GM23248 (cell line): ENCODE data around the gene SHH. TPM values are rescaled to one million over a fixed set of nuclear protein-coding genes. Genes with fewer than 3 reads are reported as not detected.

Source experiments
- DNase-seq: peaks from one replicate; pipeline ENCODE4 v3.0.0-alpha.2; 2015
- H2AFZ ChIP-seq: fragments of 200-600 bp; sonication (generic); 2 replicates; pipeline ENCODE4 v1.6.1; 2016; ENCODE audit warnings: antibody characterized with exemption
- H3F3A ChIP-seq: fragments of 200-600 bp; sonication (generic); 2 replicates; pipeline ENCODE4 v1.6.1; 2016; ENCODE audit warnings: mild to moderate bottlenecking, antibody characterized with exemption, mixed run types; ENCODE audit not compliant: insufficient read depth
- H3K27ac ChIP-seq: fragments of 200-600 bp; sonication (generic); 2 replicates; pipeline ENCODE4 v1.5.1; 2016; ENCODE audit warnings: mild to moderate bottlenecking
- H3K27me3 ChIP-seq: fragments of 200-600 bp; sonication (generic); replicated peaks from 2 replicates; pipeline ENCODE4 v1.6.1; 2016; ENCODE audit warnings: mild to moderate bottlenecking; ENCODE audit not compliant: insufficient read depth
- H3K36me3 ChIP-seq: fragments of 200-600 bp; sonication (generic); 2 replicates; pipeline ENCODE4 v1.6.1; 2016; ENCODE audit warnings: low read depth, mild to moderate bottlenecking
- H3K4me1 ChIP-seq: fragments of 200-600 bp; sonication (generic); 2 replicates; pipeline ENCODE4 v1.6.1; 2016; ENCODE audit warnings: mild to moderate bottlenecking; ENCODE audit not compliant: insufficient read depth
- H3K4me2 ChIP-seq: fragments of 200-600 bp; sonication (generic); one replicate; pipeline ENCODE4 v1.6.1; 2016; ENCODE audit warnings: mild to moderate bottlenecking; ENCODE audit not compliant: unreplicated experiment
- H3K4me3 ChIP-seq: fragments of 200-600 bp; sonication (generic); 2 replicates; pipeline ENCODE4 v1.5.1; 2016; ENCODE audit warnings: mild to moderate bottlenecking
- H3K79me2 ChIP-seq: fragments of 200-600 bp; sonication (generic); 2 replicates; pipeline ENCODE4 v1.6.1; 2016; ENCODE audit warnings: mild to moderate bottlenecking; ENCODE audit not compliant: insufficient read depth
- H3K9ac ChIP-seq: fragments of 200-600 bp; sonication (generic); 2 replicates; pipeline ENCODE4 v1.6.1; 2016; ENCODE audit warnings: mild to moderate bottlenecking
- H3K9me2 ChIP-seq: fragments of 200-600 bp; sonication (generic); 2 replicates; pipeline ENCODE4 v1.6.1; 2016; ENCODE audit warnings: mixed run types, mild to moderate bottlenecking, moderate library complexity; ENCODE audit not compliant: insufficient read depth
- H3K9me3 ChIP-seq: fragments of 200-600 bp; sonication (generic); one replicate; pipeline ENCODE4 v1.6.1; 2017; ENCODE audit warnings: low read depth
- H4K20me1 ChIP-seq: fragments of 200-600 bp; sonication (generic); 2 replicates; pipeline ENCODE4 v1.6.0; 2016; ENCODE audit not compliant: insufficient read depth
- EZH2 ChIP-seq: fragments of 200-600 bp; sonication (generic); IDR thresholded peaks from 2 replicates; pipeline ENCODE4 v1.6.1; 2018; ENCODE audit warnings: antibody characterized with exemption, mild to moderate bottlenecking; ENCODE audit not compliant: insufficient read depth, poor library complexity, severe bottlenecking
- EZH2phosphoT487 ChIP-seq: fragments of 200-600 bp; sonication (generic); IDR thresholded peaks from 2 replicates; pipeline ENCODE4 v1.6.1; 2018; ENCODE audit warnings: antibody characterized with exemption, moderate library complexity, mild to moderate bottlenecking, low read depth; ENCODE audit not compliant: insufficient read depth
- WGBS, 2 experiments: methylation state at CpG; one replicate each; pipeline ENCODE4 v1.1.6; 2015 to 2017; ENCODE audit warnings: low lambda C conversion rate in 2 of 2, low coverage in 1 of 2; ENCODE audit errors: missing lambda C conversion rate in 2 of 2; 5-methylcytosine and 5-hydroxymethylcytosine counted together
- in situ Hi-C: fragments of 300-500 bp; cut with MboI; formaldehyde crosslinking; loops from 2 replicates; pipeline ENCODE4 v1.15.0; 2020
- polyA plus RNA-seq: library from polyadenylated mRNA; unstranded; fragments of >200 nt; fragmentation: Nextera tagmentation; extraction: Ambion mirVana; gene quantifications from 2 replicates; pipeline ENCODE4 v1.2.1, GENCODE V29; 2016
- total RNA-seq: library from RNA; depleted of rRNA; stranded (reverse); fragments of >200 nt; shearing (Covaris generic); gene quantifications from 2 replicates; pipeline ENCODE4 v1.2.3, GENCODE V29; 2014; rRNA removed

SHH gene
- total and polyA plus RNA-seq, 2 experiments from 2014 or later, result not detected

DNA sequence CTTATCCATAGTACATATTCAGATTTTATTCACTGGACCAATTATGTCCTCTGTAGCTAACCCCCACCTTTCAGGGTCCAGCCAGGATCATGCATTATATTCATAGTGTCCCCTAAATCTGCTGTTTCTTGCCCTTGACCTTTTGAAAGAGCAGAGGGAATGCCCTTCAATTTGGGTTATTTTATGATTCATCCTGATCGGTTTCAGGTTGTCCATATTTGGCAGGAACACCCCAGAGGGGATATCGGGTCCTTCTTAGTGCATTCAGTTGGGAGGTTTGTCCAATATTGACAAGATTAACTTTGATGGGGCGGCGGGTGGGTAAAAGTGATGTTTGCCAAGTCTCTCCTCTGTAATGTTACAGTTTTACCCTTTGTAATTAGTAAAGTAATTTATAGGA is 60.9 kb downstream of the SHH start:
- Histone ChIP-seq H3K9me3 (no peaks in the 10 kb centered on the region), H3K4me3 (no peak overlapping the region), H3K79me2 (peaks cover 100% of the 10 kb centered on the region), H3F3A (no peaks in the 10 kb centered on the region; the same call in 1 of the 2 replicates), H3K4me2 (no peak overlapping the region), H4K20me1 (peaks cover 18% of the 10 kb centered on the region; the same call in 1 of the 2 replicates), H3K27ac (no peak overlapping the region), H2AFZ (no peak overlapping the region), H3K9ac (no peak overlapping the region), H3K4me1 (0 out of 2 replicates have a peak, but pooled peaks cover 6% of the 10 kb centered on the region), H3K36me3 (peaks cover 9% of the 10 kb centered on the region; the same call in 1 of the 2 replicates), H3K9me2 (no peaks in the 10 kb centered on the region), H3K27me3 (no peaks in the 10 kb centered on the region)
- WGBS, 2 experiments, result 86 to 87% methylated on average over 4 of the region's 4 CpGs
- in situ Hi-C loops, result loop anchor here (25.0 kb wide), 1 partner anchor 839 kb away; no protein-coding TSS in a partner anchor
- TF ChIP-seq EZH2 (no peak), EZH2phosphoT487 (no peak)
- DNase-seq, result no peak

DNA sequence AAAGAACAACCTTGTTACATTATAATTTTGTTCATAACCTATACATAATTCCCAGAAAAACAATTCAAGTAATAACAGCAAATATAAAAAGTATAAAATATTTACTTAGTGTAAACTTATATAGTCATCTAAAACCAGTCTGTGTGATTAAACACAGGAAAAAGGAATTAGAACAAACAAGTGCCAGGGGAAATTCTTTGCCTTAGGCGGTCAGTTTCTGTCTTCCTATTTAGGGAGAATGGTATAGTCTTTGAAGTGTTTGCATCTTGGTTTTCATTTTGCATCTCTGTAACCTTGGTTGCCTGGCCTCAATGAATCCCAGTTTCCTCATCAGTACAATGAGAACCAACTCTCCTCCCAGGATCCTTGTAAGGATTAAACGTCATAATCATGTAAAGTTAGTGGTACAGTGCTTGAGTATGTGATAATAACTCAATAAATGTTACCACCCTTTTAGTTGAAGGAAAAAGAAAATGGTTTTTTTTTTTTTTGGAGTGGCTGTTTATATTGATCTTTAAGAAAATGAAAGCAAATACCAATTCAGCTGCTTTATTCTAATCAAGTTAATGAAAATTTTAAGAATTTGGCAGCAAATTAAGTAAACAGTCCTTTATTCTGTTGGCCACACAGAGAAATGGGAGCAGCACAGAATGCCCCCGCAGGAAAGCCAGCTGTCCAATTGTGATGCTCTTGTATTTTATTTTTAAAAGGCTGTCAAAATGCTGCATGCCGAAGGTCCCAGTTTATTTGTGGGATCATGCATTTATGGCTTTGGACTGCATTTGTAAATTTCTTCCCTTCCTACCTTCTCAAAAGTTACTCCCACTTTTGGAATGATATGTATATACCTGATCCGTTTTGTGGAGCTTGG is 61.8 kb downstream of the SHH start:
- Histone ChIP-seq H3K36me3 (peaks cover 17% of the 10 kb centered on the region; the same call in 1 of the 2 replicates), H3K27me3 (no peaks in the 10 kb centered on the region), H3K4me1 (0 out of 2 replicates have a peak, but pooled peaks cover 6% of the 10 kb centered on the region), H3K9me3 (no peaks in the 10 kb centered on the region), H3F3A (no peaks in the 10 kb centered on the region), H3K4me2 (no peak overlapping the region), H3K79me2 (peaks cover 100% of the 10 kb centered on the region), H3K9me2 (no peaks in the 10 kb centered on the region), H3K4me3 (no peak overlapping the region), H2AFZ (no peak overlapping the region), H4K20me1 (peaks cover 21% of the 10 kb centered on the region; the same call in 1 of the 2 replicates), H3K27ac (no peak overlapping the region), H3K9ac (no peak overlapping the region)
- 77 to 80% methylated on average over 5 of the region's 5 CpGs for WGBS, 2 experiments
- TF ChIP-seq EZH2 (no peak), EZH2phosphoT487 (no peak)
- in situ Hi-C loops, result loop anchor here (25.0 kb wide), 1 partner anchor 838 kb away; no protein-coding TSS in a partner anchor
- no peak for DNase-seq

Other genes with a start within 250 kb of the SHH start
- 9.5 and 10.5 TPM in 2 replicates for gene RBM33, start 167.8 kb downstream of the SHH start, total RNA-seq
- 33.2 and 36.0 TPM in 2 replicates for gene RBM33, start 167.8 kb downstream of the SHH start, polyA plus RNA-seq